Activated naive CD4-positive, alpha-beta T cell treated with anti-CD3 and anti-CD28 coated beads for 36 hours (primary cell): ENCODE measurements around the gene FARP2. TPM values are rescaled to one million over a fixed set of nuclear protein-coding genes. Genes with fewer than 3 reads are reported as not detected.
"Not testable (repeated sequence)": the region's sequence is repeated elsewhere in the genome, so short reads cannot be mapped to it uniquely, and the experiment has no call there.

Source experiments
- CTCF ChIA-PET: fragments of 350-600 bp; sonication (Branson Sonifier 250); formaldehyde crosslinking; loops from one replicate; lab custom pipeline; 2021; ENCODE audit warnings: antibody characterized with exemption; lab: Charles Lee
- DNase-seq: peaks from one replicate; pipeline ENCODE4 v3.0.0-alpha.2; 2020
- H3K27ac Mint-ChIP-seq: one replicate; pipeline ENCODE4 v1.8.0; 2021; ENCODE audit warnings: mild to moderate bottlenecking, mixed read lengths
- H3K27me3 Mint-ChIP-seq: one replicate; pipeline ENCODE4 v1.8.0; 2021; ENCODE audit warnings: low read depth, mixed read lengths
- H3K36me3 Mint-ChIP-seq: one replicate; pipeline ENCODE4 v1.8.0; 2021; ENCODE audit warnings: low read depth, mixed read lengths
- H3K4me1 Mint-ChIP-seq: one replicate; pipeline ENCODE4 v1.8.0; 2021; ENCODE audit warnings: low read depth, mixed read lengths
- H3K4me3 Mint-ChIP-seq: one replicate; pipeline ENCODE4 v1.8.0; 2021; ENCODE audit warnings: mild to moderate bottlenecking, moderate library complexity, mixed read lengths
- H3K9me3 Mint-ChIP-seq: one replicate; pipeline ENCODE4 v1.8.0; 2021; ENCODE audit warnings: mixed read lengths
- intact Hi-C: fragments of 100-400 bp; cut with micrococcal nuclease; formaldehyde crosslinking; loops from one replicate; pipeline ENCODE4 v1.15.1; 2023
- total RNA-seq, 2 experiments: library from RNA; stranded (reverse); gene quantifications; one replicate each; pipeline ENCODE4 v1.2.3, GENCODE V29; 2021

The FARP2 gene
- total RNA-seq, 2 experiments from 2014 or later: 19.5 to 19.6 TPM

GRCh38 chr2:241315879-241316631 is 40.0 kb upstream of the FARP2 start, which contains the start of gene SEPTIN2:
TSS of gene SEPTIN2 (plus strand) at chr2:241315925. CDS start at chr2:241324233, 8,308 bp downstream.
- peak; percentile 75 for DNase-seq
- Mint-ChIP-seq H3K4me1 (peaks cover 71% of the 10 kb centered on the region), H3K27ac (peak within 1 kb of the TSS; percentile 100), H3K27me3 (no peaks in the 10 kb centered on the region), H3K9me3 (no peaks in the 10 kb centered on the region), H3K36me3 (peaks cover 31% of the 10 kb centered on the region), H3K4me3 (peak within 1 kb of the TSS; percentile 100)
- intact Hi-C loops: loop anchor here (1.0 to 5.0 kb wide), 16 partner anchors 20 to 1179 kb away; partner anchors contain the start of genes ATG4B, CAPN10, COPS9 and DTYMK
- CTCF ChIA-PET: interaction anchor here (0.7 kb wide), 1 partner anchor 159 kb away, joined by 3 read pairs; no protein-coding TSS in a partner anchor

GRCh38 chr2:241316825-241317224 is 39.3 kb upstream of the FARP2 start:
- intact Hi-C loops: loop anchor here (1.0 to 5.0 kb wide), 4 partner anchors 19 to 1180 kb away; partner anchors contain the start of genes COPS9 and DTYMK
- H3K4me1 Mint-ChIP-seq: peaks cover 71% of the 10 kb centered on the region
- CTCF ChIA-PET: interaction anchor here (0.6 kb wide), 1 partner anchor 27 kb away, joined by 3 read pairs; no protein-coding TSS in a partner anchor

DNA sequence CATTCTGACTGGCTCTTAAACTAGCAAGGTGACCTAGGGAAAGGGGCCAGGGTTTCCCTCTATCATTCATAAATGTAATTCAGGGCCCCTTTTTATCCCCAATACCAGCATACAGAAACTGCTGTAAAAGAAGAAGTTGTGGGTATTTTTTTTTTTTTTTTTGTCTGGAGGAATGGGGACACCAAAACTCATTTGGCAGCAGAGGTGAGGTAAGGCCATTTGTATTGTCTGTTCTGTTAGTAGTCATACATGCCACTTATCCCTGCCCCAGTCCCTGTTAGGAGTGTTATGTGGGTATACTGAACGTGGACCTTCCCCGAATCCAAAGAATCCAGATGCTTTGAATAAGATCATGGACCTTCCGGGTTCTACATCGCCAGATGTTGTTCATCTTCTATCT is 38.7 kb upstream of the FARP2 start:
- CTCF ChIA-PET: no interaction called here
- peaks cover 71% of the 10 kb centered on the region for H3K4me1 Mint-ChIP-seq
- H3K36me3 Mint-ChIP-seq: peaks cover 37% of the 10 kb centered on the region
- intact Hi-C loops: loop anchor here (5.0 kb wide), 2 partner anchors 370 to 1180 kb away; partner anchors contain the start of genes COPS9 and DTYMK
- H3K9me3 Mint-ChIP-seq: no peaks in the 10 kb centered on the region
- no peak for DNase-seq
- no peaks in the 10 kb centered on the region for H3K27me3 Mint-ChIP-seq
- peak overlapping the region; percentile 100 for H3K4me3 Mint-ChIP-seq
- peak overlapping the region; percentile 100 for H3K27ac Mint-ChIP-seq

More at GRCh38 chr2:241316825-241317224, 39.3 kb upstream of the FARP2 start:
- no peaks in the 10 kb centered on the region for H3K27me3 Mint-ChIP-seq
- peak overlapping the region; percentile 100 for H3K27ac Mint-ChIP-seq
- DNase-seq: peak; percentile 16
- H3K36me3 Mint-ChIP-seq: peaks cover 36% of the 10 kb centered on the region
- H3K9me3 Mint-ChIP-seq: no peaks in the 10 kb centered on the region
- peak overlapping the region; percentile 100 for H3K4me3 Mint-ChIP-seq

DNA sequence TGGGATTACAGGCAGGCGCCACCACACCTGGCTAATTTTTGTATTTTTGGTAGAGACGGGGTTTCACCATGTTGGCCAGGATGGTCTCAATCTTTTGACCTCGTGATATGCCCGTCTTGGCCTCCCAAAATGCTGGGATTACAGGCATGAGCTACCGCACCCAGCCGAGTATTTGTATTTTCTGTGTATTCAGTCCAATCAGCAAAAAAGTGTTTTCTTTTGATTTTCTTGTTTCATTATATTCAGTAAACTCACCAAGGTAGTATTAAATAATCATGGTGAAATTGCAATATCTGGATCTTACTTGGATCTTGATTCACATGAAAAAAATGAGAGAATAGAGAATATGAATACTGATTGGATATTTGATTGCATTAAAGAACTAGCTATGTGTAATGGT is 37.3 kb upstream of the FARP2 start:
- Mint-ChIP-seq H3K36me3 (peaks cover 41% of the 10 kb centered on the region), H3K4me3 (peak overlapping the region; percentile 14), H3K4me1 (peaks cover 66% of the 10 kb centered on the region)
- H3K27ac Mint-ChIP-seq, H3K9me3 Mint-ChIP-seq, H3K27me3 Mint-ChIP-seq, DNase-seq, CTCF ChIA-PET: not testable (repeated sequence)
- intact Hi-C loops: loop anchor here (5.0 kb wide), 2 partner anchors 368 to 1182 kb away; partner anchors contain the start of genes COPS9 and DTYMK

DNA sequence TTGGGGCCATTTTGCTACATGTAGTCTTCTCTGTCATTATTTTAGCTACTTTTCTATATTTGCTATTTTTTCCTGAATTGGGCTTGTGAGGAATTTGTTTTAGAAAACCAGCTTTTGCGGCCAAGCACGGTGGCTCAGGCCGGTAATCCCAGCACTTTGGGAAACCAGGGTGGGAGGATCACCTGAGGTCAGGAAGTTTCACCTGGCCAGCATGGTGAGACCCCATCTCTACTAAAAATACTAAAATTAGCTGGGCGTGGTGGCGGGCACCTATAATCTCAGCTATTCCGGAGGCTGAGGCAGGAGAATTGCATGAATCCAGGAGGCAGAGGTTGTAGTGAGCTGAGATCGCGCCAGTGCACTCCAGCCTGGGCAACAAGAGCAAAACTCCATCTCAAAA is 35.7 kb upstream of the FARP2 start:
- CTCF ChIA-PET: no interaction called here
- intact Hi-C loops: no loop called here
- H3K9me3 Mint-ChIP-seq: no peaks in the 10 kb centered on the region
- DNase-seq: no peak
- H3K27ac Mint-ChIP-seq: peak overlapping the region; percentile 43
- H3K4me1 Mint-ChIP-seq: peaks cover 73% of the 10 kb centered on the region
- H3K4me3 Mint-ChIP-seq: peak overlapping the region; percentile 43
- H3K36me3 Mint-ChIP-seq: peaks cover 50% of the 10 kb centered on the region
- no peaks in the 10 kb centered on the region for H3K27me3 Mint-ChIP-seq

DNA sequence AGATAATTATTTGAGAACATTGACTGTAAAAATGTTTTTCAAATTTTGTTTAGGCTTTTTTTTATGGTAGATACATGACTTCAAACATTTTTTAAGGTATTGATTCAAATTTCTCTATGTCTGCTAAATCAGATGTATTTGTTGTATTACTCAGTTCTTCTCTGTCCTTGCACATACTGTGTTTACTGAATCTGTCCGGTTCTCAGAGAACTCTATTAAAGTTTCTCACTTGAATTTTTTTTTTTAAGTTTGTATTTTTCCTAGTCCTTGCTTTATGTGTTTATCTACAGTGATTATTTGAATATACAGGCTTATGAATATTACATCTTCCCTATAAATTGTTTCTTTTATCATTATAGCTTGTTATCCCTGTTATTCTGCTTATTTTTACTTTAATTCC is 35.1 kb upstream of the FARP2 start:
- Mint-ChIP-seq H3K27ac (no peak overlapping the region), H3K4me1 (peaks cover 73% of the 10 kb centered on the region), H3K4me3 (no peak overlapping the region), H3K27me3 (no peaks in the 10 kb centered on the region), H3K9me3 (no peaks in the 10 kb centered on the region), H3K36me3 (peaks cover 53% of the 10 kb centered on the region)
- CTCF ChIA-PET: no interaction called here
- DNase-seq: no peak
- intact Hi-C loops: no loop called here

DNA sequence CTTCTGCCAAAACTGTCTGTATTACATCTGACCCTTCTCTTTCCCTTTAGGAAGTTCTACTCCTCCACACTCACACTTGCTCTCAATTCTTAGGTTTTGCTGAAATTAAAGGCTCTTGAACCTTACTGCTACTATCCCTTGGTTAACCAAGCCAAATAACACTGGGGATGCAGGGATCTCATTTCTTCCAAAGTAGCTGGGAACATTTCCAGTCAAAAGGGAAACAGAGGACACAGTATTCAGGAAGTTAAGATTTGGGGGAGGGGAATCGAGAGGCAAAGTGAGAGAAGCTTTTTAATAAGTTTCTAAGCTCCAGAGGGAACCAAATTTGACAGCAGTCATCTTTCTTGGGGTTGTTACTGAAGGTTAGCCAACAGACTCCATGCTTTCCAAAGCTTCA is 34.2 kb upstream of the FARP2 start:
- Mint-ChIP-seq H3K27ac (peak overlapping the region; percentile 6), H3K9me3 (no peaks in the 10 kb centered on the region), H3K4me1 (peaks cover 73% of the 10 kb centered on the region), H3K4me3 (no peak overlapping the region), H3K27me3 (no peaks in the 10 kb centered on the region), H3K36me3 (peaks cover 48% of the 10 kb centered on the region)
- CTCF ChIA-PET: no interaction called here
- intact Hi-C loops: no loop called here
- DNase-seq: no peak

DNA sequence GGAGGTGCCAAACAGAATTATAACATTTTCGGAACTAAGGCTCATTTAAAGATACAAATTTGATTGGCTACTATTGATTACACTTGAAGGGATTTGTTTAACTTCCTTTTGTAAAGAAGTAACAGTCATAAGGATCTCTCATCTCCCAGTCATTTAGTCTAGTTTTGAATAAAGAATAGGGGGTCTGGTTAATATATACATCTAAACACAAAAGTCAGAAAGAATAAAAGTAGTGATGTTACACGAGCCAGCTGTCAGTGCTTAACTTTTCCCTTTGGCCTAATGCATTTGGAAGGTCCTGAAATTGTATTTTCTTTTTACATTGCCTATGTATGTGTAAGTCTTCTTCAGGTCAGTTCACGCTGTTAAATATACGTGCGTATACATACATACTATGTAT is 32.3 kb upstream of the FARP2 start:
- Mint-ChIP-seq H3K36me3 (peaks cover 47% of the 10 kb centered on the region), H3K4me3 (no peak overlapping the region), H3K9me3 (no peaks in the 10 kb centered on the region), H3K27me3 (no peaks in the 10 kb centered on the region), H3K4me1 (peaks cover 55% of the 10 kb centered on the region), H3K27ac (no peak overlapping the region)
- intact Hi-C loops: no loop called here
- CTCF ChIA-PET: no interaction called here
- DNase-seq: no peak

- no peak for DNase-seq
- CTCF ChIA-PET: no interaction called here
- intact Hi-C loops: no loop called here
- Mint-ChIP-seq H3K9me3 (no peaks in the 10 kb centered on the region), H3K36me3 (peaks cover 50% of the 10 kb centered on the region), H3K4me1 (peaks cover 45% of the 10 kb centered on the region), H3K27ac (no peak overlapping the region), H3K4me3 (no peak overlapping the region), H3K27me3 (no peaks in the 10 kb centered on the region)
These were observed 31.3 kb upstream of the FARP2 start for GRCh38 chr2:241324775-241325174.

DNA sequence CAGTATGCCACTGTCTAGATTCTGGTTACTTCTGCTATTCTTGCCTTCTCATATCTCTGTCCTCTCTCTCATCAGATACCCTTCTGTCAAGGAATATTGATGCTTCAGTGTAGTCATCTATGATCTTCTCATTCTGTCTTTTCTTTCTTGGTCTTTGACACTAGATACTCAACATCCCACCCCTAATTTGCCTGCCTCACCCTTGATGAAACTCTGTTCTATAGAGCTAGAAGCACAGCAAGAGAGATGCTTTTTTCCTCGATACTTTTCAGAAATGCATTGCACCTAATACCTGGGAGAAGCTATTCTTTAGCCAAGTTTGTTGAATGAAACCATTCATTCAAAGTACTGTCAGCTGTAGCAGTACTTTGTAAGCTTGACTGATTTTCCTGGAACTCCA is 30.8 kb upstream of the FARP2 start:
- Mint-ChIP-seq H3K27ac (peak overlapping the region; percentile 5), H3K36me3 (peaks cover 48% of the 10 kb centered on the region), H3K9me3 (no peaks in the 10 kb centered on the region), H3K27me3 (no peaks in the 10 kb centered on the region), H3K4me1 (peaks cover 43% of the 10 kb centered on the region), H3K4me3 (no peak overlapping the region)
- CTCF ChIA-PET: no interaction called here
- no peak for DNase-seq
- intact Hi-C loops: no loop called here

GRCh38 chr2:241329669-241330615 is 26.1 kb upstream of the FARP2 start:
- CTCF ChIA-PET: no interaction called here
- H3K27me3 Mint-ChIP-seq: no peaks in the 10 kb centered on the region
- H3K4me1 Mint-ChIP-seq: peaks cover 26% of the 10 kb centered on the region
- no peak for DNase-seq
- peaks cover 36% of the 10 kb centered on the region for H3K36me3 Mint-ChIP-seq
- H3K4me3 Mint-ChIP-seq: no peak overlapping the region
- no peaks in the 10 kb centered on the region for H3K9me3 Mint-ChIP-seq
- intact Hi-C loops: no loop called here
- H3K27ac Mint-ChIP-seq: no peak overlapping the region

DNA sequence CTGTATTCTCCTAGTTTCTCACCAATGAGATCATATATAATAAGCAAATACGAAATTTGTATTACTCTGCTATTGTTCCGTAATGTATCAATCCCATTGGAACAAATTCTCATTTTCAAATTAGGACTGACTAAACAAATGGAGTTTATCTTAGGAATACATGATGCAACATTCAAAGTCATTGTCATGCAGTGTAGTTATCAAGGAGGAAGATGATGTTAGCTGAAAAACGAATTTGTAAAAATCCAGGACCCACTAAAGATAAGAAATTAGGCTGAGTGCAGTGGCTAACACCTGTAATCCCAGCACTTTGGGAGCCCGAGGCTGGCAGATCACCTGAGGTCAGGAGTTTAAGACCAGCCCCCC is 25.5 kb upstream of the FARP2 start:
- H3K9me3 Mint-ChIP-seq: no peaks in the 10 kb centered on the region
- intact Hi-C loops: no loop called here
- DNase-seq: no peak
- CTCF ChIA-PET: no interaction called here
- H3K27ac Mint-ChIP-seq: no peak overlapping the region
- peaks cover 30% of the 10 kb centered on the region for H3K4me1 Mint-ChIP-seq
- H3K27me3 Mint-ChIP-seq: no peaks in the 10 kb centered on the region
- peaks cover 34% of the 10 kb centered on the region for H3K36me3 Mint-ChIP-seq
- H3K4me3 Mint-ChIP-seq: no peak overlapping the region
